GM12872 (cell line): ENCODE measurements around the gene SLC44A3.

Source experiments
- TF ChIP-seq, protein P1 (sequence below): IDR thresholded peaks from 3 replicates; pipeline ENCODE4 v1.5.1; 2011; ENCODE audit warnings: low read depth, mild to moderate bottlenecking, low read length, moderate library complexity; ENCODE audit not compliant: insufficient read depth

SLC44A3 gene

DNA sequence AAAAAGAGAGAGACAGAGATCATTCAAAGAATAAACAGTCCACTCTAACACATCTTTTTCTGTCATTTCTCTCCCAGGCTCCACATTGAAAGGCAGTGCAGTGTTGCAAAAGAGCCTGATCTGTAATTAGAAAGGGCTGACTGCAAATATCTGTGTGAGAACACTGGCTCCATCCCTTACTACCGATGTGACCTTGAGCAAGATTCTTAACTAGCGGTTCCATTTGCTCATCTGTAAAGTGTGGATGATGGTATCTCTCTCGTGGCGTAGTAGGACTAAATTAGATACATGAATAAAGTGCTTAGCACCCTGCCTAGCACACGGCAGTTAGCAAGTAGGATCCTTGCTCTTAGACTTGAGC, 26.9 kb upstream of the SLC44A3 start:
- TF ChIP-seq, protein P1, sequence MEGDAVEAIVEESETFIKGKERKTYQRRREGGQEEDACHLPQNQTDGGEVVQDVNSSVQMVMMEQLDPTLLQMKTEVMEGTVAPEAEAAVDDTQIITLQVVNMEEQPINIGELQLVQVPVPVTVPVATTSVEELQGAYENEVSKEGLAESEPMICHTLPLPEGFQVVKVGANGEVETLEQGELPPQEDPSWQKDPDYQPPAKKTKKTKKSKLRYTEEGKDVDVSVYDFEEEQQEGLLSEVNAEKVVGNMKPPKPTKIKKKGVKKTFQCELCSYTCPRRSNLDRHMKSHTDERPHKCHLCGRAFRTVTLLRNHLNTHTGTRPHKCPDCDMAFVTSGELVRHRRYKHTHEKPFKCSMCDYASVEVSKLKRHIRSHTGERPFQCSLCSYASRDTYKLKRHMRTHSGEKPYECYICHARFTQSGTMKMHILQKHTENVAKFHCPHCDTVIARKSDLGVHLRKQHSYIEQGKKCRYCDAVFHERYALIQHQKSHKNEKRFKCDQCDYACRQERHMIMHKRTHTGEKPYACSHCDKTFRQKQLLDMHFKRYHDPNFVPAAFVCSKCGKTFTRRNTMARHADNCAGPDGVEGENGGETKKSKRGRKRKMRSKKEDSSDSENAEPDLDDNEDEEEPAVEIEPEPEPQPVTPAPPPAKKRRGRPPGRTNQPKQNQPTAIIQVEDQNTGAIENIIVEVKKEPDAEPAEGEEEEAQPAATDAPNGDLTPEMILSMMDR, result no peak

DNA sequence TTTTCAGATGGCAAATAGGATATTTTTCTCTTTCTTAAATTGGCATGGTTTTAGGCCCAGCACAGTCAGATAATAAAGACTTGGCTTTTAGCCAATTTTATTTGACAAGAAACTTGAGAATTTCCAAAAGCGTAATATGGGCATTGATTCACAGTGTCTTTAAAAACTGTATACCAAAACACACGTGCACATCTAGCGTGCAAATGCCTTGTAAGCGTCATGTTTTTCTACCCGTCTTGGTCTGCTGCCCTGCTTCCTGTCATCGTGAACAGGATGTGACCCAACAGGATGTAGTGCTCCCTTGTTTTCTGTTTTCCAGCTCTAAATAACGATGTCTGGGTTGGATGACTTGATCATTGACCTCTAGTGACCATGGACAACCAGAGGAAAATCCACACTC, 24.7 kb upstream of the SLC44A3 start:
- TF ChIP-seq, protein P1, result no peak

DNA sequence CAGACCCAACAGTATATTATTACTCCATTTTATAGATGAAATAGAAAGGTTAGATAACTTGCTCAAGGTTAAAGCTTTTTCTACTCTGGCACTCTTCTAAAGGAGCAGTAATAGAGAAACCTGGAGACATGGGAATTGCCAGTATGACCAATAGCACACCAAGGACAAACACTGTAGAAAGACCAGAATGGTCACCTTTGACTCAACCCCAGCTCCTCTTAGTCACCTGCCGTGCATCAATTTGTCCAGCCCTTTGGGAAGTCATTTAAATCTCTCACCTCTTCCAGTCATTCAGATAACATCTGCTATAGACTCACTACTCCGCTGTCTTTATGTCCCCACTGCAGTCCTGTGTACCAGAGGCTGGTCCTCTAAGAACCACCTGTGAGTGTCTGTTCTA, 23.9 kb upstream of the SLC44A3 start:
- TF ChIP-seq, protein P1, result no peak

DNA sequence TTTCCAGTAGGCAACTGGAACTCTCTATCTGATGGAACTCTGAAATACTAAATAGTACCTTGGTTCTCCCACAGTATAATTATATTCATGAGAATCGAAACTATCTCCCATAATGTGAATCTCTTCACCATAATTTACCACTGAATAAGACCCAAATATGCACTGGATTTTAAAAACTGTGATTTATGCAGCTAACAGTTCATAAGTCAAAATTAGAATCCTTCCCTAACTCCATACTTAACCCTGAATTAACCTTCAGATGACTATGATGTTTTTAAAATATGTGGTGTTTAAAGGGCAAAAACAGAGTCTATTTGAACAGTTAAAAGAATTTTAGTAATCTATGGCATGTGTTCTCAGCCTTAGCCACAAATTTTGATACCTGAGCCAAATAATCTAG, 22.9 kb upstream of the SLC44A3 start:
- TF ChIP-seq, protein P1, result no peak

DNA sequence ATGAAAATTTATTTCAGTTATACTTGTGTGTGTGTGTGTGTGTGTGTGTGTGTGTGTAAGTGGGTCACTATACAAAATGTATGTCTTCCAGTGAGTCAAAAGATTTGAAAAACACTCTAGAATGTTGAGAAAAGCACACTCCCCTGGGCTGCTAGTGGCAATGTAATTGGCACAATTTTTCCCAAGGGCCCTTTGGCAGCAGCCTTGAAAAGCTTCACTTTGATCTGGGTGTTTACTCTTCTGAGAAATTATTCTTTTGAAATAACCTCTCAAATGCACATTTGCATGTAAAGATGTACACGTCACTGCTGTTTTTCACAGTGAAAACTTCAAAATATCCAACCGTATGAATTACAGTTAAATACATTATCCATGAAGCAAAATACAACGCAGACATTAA, 22.1 kb upstream of the SLC44A3 start:
- TF ChIP-seq, protein P1, result no peak

DNA sequence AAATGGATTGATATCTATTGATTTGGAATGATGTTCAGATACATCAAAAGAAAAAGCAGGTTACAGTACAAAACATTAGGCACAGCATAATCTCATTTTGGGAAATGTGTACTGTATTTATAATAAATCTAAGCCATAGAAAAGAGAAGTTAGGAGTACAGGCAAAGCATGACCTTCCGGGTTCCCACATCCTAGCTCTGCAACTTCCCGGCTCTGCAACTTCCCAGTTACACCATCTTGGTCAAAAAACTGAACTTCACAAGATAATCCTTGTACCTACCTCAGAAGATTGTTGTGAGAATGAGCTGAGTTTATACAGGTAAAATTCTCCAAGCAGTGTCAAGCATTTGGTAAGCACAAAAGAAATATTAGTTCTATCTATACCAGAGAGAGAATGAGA, 21.7 kb upstream of the SLC44A3 start:
- TF ChIP-seq, protein P1, result no peak

DNA sequence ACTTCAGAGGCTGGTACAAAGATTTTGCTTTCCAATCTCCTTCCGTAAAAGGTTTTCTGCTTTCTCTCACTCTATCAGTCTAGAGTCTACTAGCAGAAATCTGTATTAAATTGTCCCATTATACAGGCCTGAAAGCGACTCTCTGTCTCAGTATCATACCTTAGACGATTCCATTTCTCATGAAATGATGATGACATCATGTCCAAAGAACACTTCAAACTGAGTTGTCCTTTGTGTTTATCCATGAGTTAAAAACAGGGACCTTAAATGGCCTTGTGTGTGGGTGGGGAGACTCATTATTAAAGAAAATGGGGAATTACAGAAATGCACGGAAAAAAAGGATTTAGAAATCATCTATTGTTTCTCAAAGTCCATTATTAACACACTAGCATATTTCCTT, 21.0 kb upstream of the SLC44A3 start:
- TF ChIP-seq, protein P1, result no peak
